ENCODE results near the gene IRX3.

IRX3 gene

GRCh38 chr16:54286366-54287130, at the start of gene IRX3:
IRX3 (minus strand) TSS chr16:54286787; CDS start chr16:54286050, 737 bp downstream.
- peaks cover 0 to 71% of the 10 kb centered on the region in 2 donors for H3K4me1 ChIP-seq (ENCODE audit: control insufficient read depth in 1 of 2, insufficient read depth in 2 of 2, low read length in 2 of 2)
- no peak within 1 kb of the TSS for H3K27ac ChIP-seq (ENCODE audit: low read length)
- H3K4me3 ChIP-seq (ENCODE audit: low read depth in 1 of 2, low read length in 2 of 2) = peak within 1 kb of the TSS; percentile 65 to 80
- H3K9me3 ChIP-seq (ENCODE audit: control insufficient read depth in 1 of 2, low read length in 2 of 2) = no peaks in the 10 kb centered on the region
- no peaks in the 10 kb centered on the region for H3K36me3 ChIP-seq (ENCODE audit: control insufficient read depth in 1 of 2, insufficient read depth in 2 of 2, low read length in 2 of 2)
- H3K27me3 ChIP-seq (ENCODE audit: low read depth, low read length) = peaks cover 77% of the 10 kb centered on the region

GRCh38 chr16:54335230-54335629, 48.6 kb upstream of the IRX3 start:
- H3K36me3 ChIP-seq (ENCODE audit: control insufficient read depth in 1 of 2, insufficient read depth in 2 of 2, low read length in 2 of 2) = no peaks in the 10 kb centered on the region
- H3K4me3 ChIP-seq (ENCODE audit: low read depth in 1 of 2, low read length in 2 of 2) = no peak overlapping the region
- H3K9me3 ChIP-seq (ENCODE audit: control insufficient read depth in 1 of 2, low read length in 2 of 2) = no peaks in the 10 kb centered on the region
- no peaks in the 10 kb centered on the region for H3K27me3 ChIP-seq (ENCODE audit: low read depth, low read length)
- no peaks in the 10 kb centered on the region for H3K4me1 ChIP-seq (ENCODE audit: control insufficient read depth in 1 of 2, insufficient read depth in 2 of 2, low read length in 2 of 2)
- H3K27ac ChIP-seq (ENCODE audit: low read length) = no peak overlapping the region

- H3K27me3 ChIP-seq (ENCODE audit: low read depth, low read length) = no peaks in the 10 kb centered on the region
- no peak overlapping the region for H3K4me3 ChIP-seq (ENCODE audit: low read depth in 1 of 2, low read length in 2 of 2)
- H3K4me1 ChIP-seq (ENCODE audit: control insufficient read depth in 1 of 2, insufficient read depth in 2 of 2, low read length in 2 of 2) = no peaks in the 10 kb centered on the region
- no peaks in the 10 kb centered on the region for H3K36me3 ChIP-seq (ENCODE audit: control insufficient read depth in 1 of 2, insufficient read depth in 2 of 2, low read length in 2 of 2)
- no peaks in the 10 kb centered on the region for H3K9me3 ChIP-seq (ENCODE audit: control insufficient read depth in 1 of 2, low read length in 2 of 2)
- no peak overlapping the region for H3K27ac ChIP-seq (ENCODE audit: low read length)
Observed at GRCh38 chr16:54334208-54334607, 47.6 kb upstream of the IRX3 start.

GRCh38 chr16:54331241-54332002, 44.8 kb upstream of the IRX3 start:
- Histone ChIP-seq H3K9me3 (ENCODE audit: control insufficient read depth in 1 of 2, low read length in 2 of 2) (no peaks in the 10 kb centered on the region), H3K27me3 (ENCODE audit: low read depth, low read length) (no peaks in the 10 kb centered on the region), H3K4me1 (ENCODE audit: control insufficient read depth in 1 of 2, insufficient read depth in 2 of 2, low read length in 2 of 2) (no peaks in the 10 kb centered on the region), H3K27ac (ENCODE audit: low read length) (no peak overlapping the region), H3K36me3 (ENCODE audit: control insufficient read depth in 1 of 2, insufficient read depth in 2 of 2, low read length in 2 of 2) (no peaks in the 10 kb centered on the region), H3K4me3 (ENCODE audit: low read depth in 1 of 2, low read length in 2 of 2) (no peak overlapping the region)

- no peaks in the 10 kb centered on the region for H3K9me3 ChIP-seq (ENCODE audit: control insufficient read depth in 1 of 2, low read length in 2 of 2)
- H3K27ac ChIP-seq (ENCODE audit: low read length) = no peak overlapping the region
- no peaks in the 10 kb centered on the region for H3K36me3 ChIP-seq (ENCODE audit: control insufficient read depth in 1 of 2, insufficient read depth in 2 of 2, low read length in 2 of 2)
- H3K4me1 ChIP-seq (ENCODE audit: control insufficient read depth in 1 of 2, insufficient read depth in 2 of 2, low read length in 2 of 2) = no peaks in the 10 kb centered on the region
- H3K27me3 ChIP-seq (ENCODE audit: low read depth, low read length) = no peaks in the 10 kb centered on the region
- H3K4me3 ChIP-seq (ENCODE audit: low read depth in 1 of 2, low read length in 2 of 2) = no peak overlapping the region
Observed at GRCh38 chr16:54327609-54328008, 41.0 kb upstream of the IRX3 start.

- Histone ChIP-seq H3K36me3 (ENCODE audit: control insufficient read depth in 1 of 2, insufficient read depth in 2 of 2, low read length in 2 of 2) (no peaks in the 10 kb centered on the region), H3K27ac (ENCODE audit: low read length) (no peak overlapping the region), H3K27me3 (ENCODE audit: low read depth, low read length) (no peaks in the 10 kb centered on the region), H3K4me3 (ENCODE audit: low read depth in 1 of 2, low read length in 2 of 2) (no peak overlapping the region), H3K4me1 (ENCODE audit: control insufficient read depth in 1 of 2, insufficient read depth in 2 of 2, low read length in 2 of 2) (no peaks in the 10 kb centered on the region), H3K9me3 (ENCODE audit: control insufficient read depth in 1 of 2, low read length in 2 of 2) (no peaks in the 10 kb centered on the region)
Observed at GRCh38 chr16:54326266-54326662, 39.7 kb upstream of the IRX3 start.

GRCh38 chr16:54325616-54326265, 39.2 kb upstream of the IRX3 start:
- Histone ChIP-seq H3K4me1 (ENCODE audit: control insufficient read depth in 1 of 2, insufficient read depth in 2 of 2, low read length in 2 of 2) (no peaks in the 10 kb centered on the region), H3K27ac (ENCODE audit: low read length) (no peak overlapping the region), H3K4me3 (ENCODE audit: low read depth in 1 of 2, low read length in 2 of 2) (no peak overlapping the region), H3K9me3 (ENCODE audit: control insufficient read depth in 1 of 2, low read length in 2 of 2) (no peaks in the 10 kb centered on the region), H3K27me3 (ENCODE audit: low read depth, low read length) (no peaks in the 10 kb centered on the region), H3K36me3 (ENCODE audit: control insufficient read depth in 1 of 2, insufficient read depth in 2 of 2, low read length in 2 of 2) (no peaks in the 10 kb centered on the region)

- no peaks in the 10 kb centered on the region for H3K9me3 ChIP-seq (ENCODE audit: control insufficient read depth in 1 of 2, low read length in 2 of 2)
- H3K27ac ChIP-seq (ENCODE audit: low read length) = no peak overlapping the region
- H3K4me1 ChIP-seq (ENCODE audit: control insufficient read depth in 1 of 2, insufficient read depth in 2 of 2, low read length in 2 of 2) = no peaks in the 10 kb centered on the region
- no peaks in the 10 kb centered on the region for H3K36me3 ChIP-seq (ENCODE audit: control insufficient read depth in 1 of 2, insufficient read depth in 2 of 2, low read length in 2 of 2)
- no peak overlapping the region for H3K4me3 ChIP-seq (ENCODE audit: low read depth in 1 of 2, low read length in 2 of 2)
- H3K27me3 ChIP-seq (ENCODE audit: low read depth, low read length) = no peaks in the 10 kb centered on the region
Observed at GRCh38 chr16:54324716-54325115, 38.1 kb upstream of the IRX3 start.

GRCh38 chr16:54320697-54321340, 34.2 kb upstream of the IRX3 start:
- Histone ChIP-seq H3K36me3 (ENCODE audit: control insufficient read depth in 1 of 2, insufficient read depth in 2 of 2, low read length in 2 of 2) (no peaks in the 10 kb centered on the region), H3K4me3 (ENCODE audit: low read depth in 1 of 2, low read length in 2 of 2) (no peak overlapping the region), H3K27ac (ENCODE audit: low read length) (no peak overlapping the region), H3K9me3 (ENCODE audit: control insufficient read depth in 1 of 2, low read length in 2 of 2) (no peaks in the 10 kb centered on the region), H3K4me1 (ENCODE audit: control insufficient read depth in 1 of 2, insufficient read depth in 2 of 2, low read length in 2 of 2) (no peaks in the 10 kb centered on the region), H3K27me3 (ENCODE audit: low read depth, low read length) (no peaks in the 10 kb centered on the region)

GRCh38 chr16:54318941-54319340, 32.4 kb upstream of the IRX3 start:
- Histone ChIP-seq H3K36me3 (ENCODE audit: control insufficient read depth in 1 of 2, insufficient read depth in 2 of 2, low read length in 2 of 2) (no peaks in the 10 kb centered on the region), H3K27me3 (ENCODE audit: low read depth, low read length) (no peaks in the 10 kb centered on the region), H3K27ac (ENCODE audit: low read length) (no peak overlapping the region), H3K4me3 (ENCODE audit: low read depth in 1 of 2, low read length in 2 of 2) (no peak overlapping the region), H3K9me3 (ENCODE audit: control insufficient read depth in 1 of 2, low read length in 2 of 2) (no peaks in the 10 kb centered on the region), H3K4me1 (ENCODE audit: control insufficient read depth in 1 of 2, insufficient read depth in 2 of 2, low read length in 2 of 2) (no peaks in the 10 kb centered on the region)

GRCh38 chr16:54317101-54317611, 30.6 kb upstream of the IRX3 start:
- H3K4me1 ChIP-seq (ENCODE audit: control insufficient read depth in 1 of 2, insufficient read depth in 2 of 2, low read length in 2 of 2) = no peaks in the 10 kb centered on the region
- no peak overlapping the region for H3K27ac ChIP-seq (ENCODE audit: low read length)
- no peak overlapping the region for H3K4me3 ChIP-seq (ENCODE audit: low read depth in 1 of 2, low read length in 2 of 2)
- no peaks in the 10 kb centered on the region for H3K27me3 ChIP-seq (ENCODE audit: low read depth, low read length)
- no peaks in the 10 kb centered on the region for H3K36me3 ChIP-seq (ENCODE audit: control insufficient read depth in 1 of 2, insufficient read depth in 2 of 2, low read length in 2 of 2)
- H3K9me3 ChIP-seq (ENCODE audit: control insufficient read depth in 1 of 2, low read length in 2 of 2) = no peaks in the 10 kb centered on the region

Data from muscle layer of duodenum (tissue), 2 donors.